ENCODE measurements around the gene PPP2R2C.

PPP2R2C gene

GRCh38 chr4:6493658-6494304 is 21.4 kb upstream of the PPP2R2C start:
- no peak for DNase-seq

- no peak for DNase-seq
These were observed 20.6 kb upstream of the PPP2R2C start for GRCh38 chr4:6492861-6493657.

- DNase-seq = no peak
These were observed 19.7 kb upstream of the PPP2R2C start for GRCh38 chr4:6492027-6492590.

GRCh38 chr4:6491235-6491634 is 18.8 kb upstream of the PPP2R2C start:
- DNase-seq = no peak

GRCh38 chr4:6489927-6490326 is 17.5 kb upstream of the PPP2R2C start:
- no peak for DNase-seq

- DNase-seq = no peak
These were observed 15.1 kb upstream of the PPP2R2C start for GRCh38 chr4:6487466-6487865.

- no peak for DNase-seq
These were observed 8.2 kb upstream of the PPP2R2C start for GRCh38 chr4:6480534-6481088.

GRCh38 chr4:6478546-6479220 is 6.3 kb upstream of the PPP2R2C start:
- no peak for DNase-seq

GRCh38 chr4:6476893-6477292 is 4.5 kb upstream of the PPP2R2C start:
- no peak for DNase-seq

- DNase-seq = no peak
These were observed 3.1 kb upstream of the PPP2R2C start for GRCh38 chr4:6475492-6476020.

- no peak for DNase-seq
These were observed 2.5 kb upstream of the PPP2R2C start for GRCh38 chr4:6474705-6475457.

- DNase-seq = no peak
These were observed 1.7 kb upstream of the PPP2R2C start for GRCh38 chr4:6474053-6474568.

- DNase-seq = no peak
These were observed 1.0 kb upstream of the PPP2R2C start for GRCh38 chr4:6473264-6474052.

- DNase-seq = no peak
These were observed 417 bp downstream of the PPP2R2C start for GRCh38 chr4:6472008-6472386.

- no peak for DNase-seq
These were observed 957 bp downstream of the PPP2R2C start for GRCh38 chr4:6471307-6472007.

- DNase-seq = no peak
These were observed 1.7 kb downstream of the PPP2R2C start for GRCh38 chr4:6470502-6471306.

- no peak for DNase-seq
These were observed 2.4 kb downstream of the PPP2R2C start for GRCh38 chr4:6469898-6470501.

GRCh38 chr4:6469144-6469543 is 3.3 kb downstream of the PPP2R2C start:
- no peak for DNase-seq

GRCh38 chr4:6468376-6468775 is 4.0 kb downstream of the PPP2R2C start:
- DNase-seq = no peak

Measured in stimulated activated CD4-positive, alpha-beta T cell treated with anti-CD3 and anti-CD28 coated beads, Interleukin-12 subunit alpha, Interleukin-12 subunit beta, amount 100 ng/mL, for 4 hours (primary cell).